Liver (tissue), 9 donors: ENCODE measurements around the gene EHD1. TPM values are rescaled to one million over a fixed set of nuclear protein-coding genes. Genes with fewer than 3 reads are reported as not detected.
A peak's percentile ranks its signal among the peaks of the same experiment; 100 is the strongest.

Experiments
- DNase-seq: peaks from one replicate; pipeline ENCODE4 v3.0.0-alpha.2; 2017; ENCODE audit warnings: low spot score
- H3K27ac ChIP-seq, 2 donors: one replicate each; pipeline ENCODE4 v1.7.0; 2013; ENCODE audit warnings: inconsistent platforms in 2 of 2, low read length in 2 of 2, control low read depth in 1 of 2, low read depth in 1 of 2, mild to moderate bottlenecking in 1 of 2
- H3K27me3 ChIP-seq, 4 donors: one replicate each; pipeline versions ENCODE4 v1.6.1 to v1.7.0; 2013; ENCODE audit warnings: low read length in 3 of 4, inconsistent platforms in 1 of 4, mild to moderate bottlenecking in 1 of 4, moderate library complexity in 1 of 4; ENCODE audit not compliant: control insufficient read depth in 4 of 4, insufficient read depth in 4 of 4
- H3K36me3 ChIP-seq, 4 donors: one replicate each; pipeline versions ENCODE4 v1.6.1 to v1.7.0; 2013; ENCODE audit warnings: low read length in 3 of 4, mild to moderate bottlenecking in 3 of 4, low read depth in 1 of 4, moderate library complexity in 1 of 4; ENCODE audit not compliant: control insufficient read depth in 4 of 4, insufficient read depth in 3 of 4
- H3K4me1 ChIP-seq, 4 donors: one replicate each; pipeline versions ENCODE4 v1.6.1 to v1.7.0; 2013; ENCODE audit warnings: low read length in 3 of 4, mild to moderate bottlenecking in 3 of 4, moderate library complexity in 1 of 4; ENCODE audit not compliant: control insufficient read depth in 4 of 4, insufficient read depth in 4 of 4
- H3K4me3 ChIP-seq, 3 donors: one replicate each; pipeline versions ENCODE4 v1.6.1 to v1.7.0; 2013; ENCODE audit warnings: low read length in 3 of 3, control low read depth in 1 of 3, low read depth in 1 of 3, mild to moderate bottlenecking in 1 of 3
- H3K9ac ChIP-seq, 2 donors: one replicate each; pipeline ENCODE4 v1.7.0; 2013; ENCODE audit warnings: low read length in 2 of 2, mild to moderate bottlenecking in 2 of 2, moderate library complexity in 2 of 2, control low read depth in 1 of 2, low read depth in 1 of 2
- H3K9me3 ChIP-seq, 4 donors: one replicate each; pipeline versions ENCODE4 v1.6.1 to v1.7.0; 2013; ENCODE audit warnings: low read length in 3 of 4; ENCODE audit not compliant: control insufficient read depth in 4 of 4
- ATF3 ChIP-seq: IDR thresholded peaks from 2 replicates; pipeline ENCODE4 v1.6.1; 2016; ENCODE audit warnings: antibody characterized with exemption
- CTCF ChIP-seq: fragments of 150-350 bp; IDR thresholded peaks from 2 replicates; pipeline ENCODE4 v1.5.1; 2017; ENCODE audit warnings: improper control_type of control experiment, low read depth, low read length; ENCODE audit not compliant: missing input control
- EGR1 ChIP-seq, 2 donors: IDR thresholded peaks; 2 replicates each; pipeline ENCODE4 v1.6.1; 2016 to 2018; ENCODE audit warnings: antibody characterized with exemption in 2 of 2, low read depth in 2 of 2
- FOXA1 ChIP-seq: IDR thresholded peaks from 2 replicates; pipeline ENCODE4 v1.6.1; 2016; ENCODE audit warnings: antibody characterized with exemption
- FOXA2 ChIP-seq: IDR thresholded peaks from 2 replicates; pipeline ENCODE4 v1.6.1; 2016; ENCODE audit warnings: antibody characterized with exemption
- GABPA ChIP-seq, 2 donors: IDR thresholded peaks in 1 of 2; conservative IDR thresholded peaks in 1 of 2; 2 replicates each; pipeline ENCODE4 v1.6.1; 2016; ENCODE audit warnings: antibody characterized with exemption in 2 of 2, mild to moderate bottlenecking in 1 of 2, moderate library complexity in 1 of 2
- HNF4G ChIP-seq: IDR thresholded peaks from 2 replicates; pipeline ENCODE4 v1.6.1; 2016; ENCODE audit warnings: antibody characterized with exemption
- JUND ChIP-seq, 2 donors: IDR thresholded peaks; 2 replicates each; pipeline ENCODE4 v1.6.1; 2016; ENCODE audit warnings: antibody characterized with exemption in 2 of 2
- MAX ChIP-seq: IDR thresholded peaks from 2 replicates; pipeline ENCODE4 v1.6.1; 2016; ENCODE audit warnings: antibody characterized with exemption
- NR2F2 ChIP-seq: IDR thresholded peaks from 2 replicates; pipeline ENCODE4 v1.6.1; 2016; ENCODE audit warnings: antibody characterized with exemption
- RAD21 ChIP-seq, 2 donors: IDR thresholded peaks; 2 replicates each; pipeline ENCODE4 v1.6.1; 2016; ENCODE audit warnings: antibody characterized with exemption in 2 of 2, mild to moderate bottlenecking in 2 of 2
- REST ChIP-seq: IDR thresholded peaks from 2 replicates; pipeline ENCODE4 v1.6.1; 2016; ENCODE audit warnings: antibody characterized with exemption, mild to moderate bottlenecking
- RXRA ChIP-seq, 2 donors: IDR thresholded peaks; 2 replicates each; pipeline ENCODE4 v1.6.1; 2017 to 2018; ENCODE audit warnings: antibody characterized with exemption in 2 of 2, mild to moderate bottlenecking in 1 of 2
- SP1 ChIP-seq: IDR thresholded peaks from 2 replicates; pipeline ENCODE4 v1.6.1; 2018; ENCODE audit warnings: antibody characterized with exemption, mild to moderate bottlenecking
- TAF1 ChIP-seq: conservative IDR thresholded peaks from 2 replicates; pipeline ENCODE4 v1.6.1; 2016; ENCODE audit warnings: antibody characterized with exemption, mild to moderate bottlenecking
- YY1 ChIP-seq: IDR thresholded peaks from 2 replicates; pipeline ENCODE4 v1.6.1; 2016; ENCODE audit warnings: antibody characterized with exemption, mild to moderate bottlenecking
- WGBS: extraction: QIAGEN DNeasy Blood & Tissue Kit; methylation state at CpG from one replicate; pipeline ENCODE4 v1.1.7; 2013; 5-methylcytosine and 5-hydroxymethylcytosine counted together
- polyA plus RNA-seq, 2 donors: library from polyadenylated mRNA; stranded (reverse) in 1 of 2; unstranded in 1 of 2; fragments of 200-250 nt in 1 of 2; fragments of >200 nt in 1 of 2; fragmentation: Nextera tagmentation in 1 of 2; extraction: Ambion mirVana in 1 of 2; gene quantifications; one replicate each; pipeline versions ENCODE4 v1.2.1 to v1.2.3, GENCODE V29; 2013 to 2015
- total RNA-seq, 2 donors: library from RNA; depleted of rRNA; stranded (reverse); fragments of >200 nt; gene quantifications; one replicate each; pipeline ENCODE4 v1.2.3, GENCODE V29; 2014
- donor health status: healthy.
- donor health status: healthy.
- donor health status: healthy.
- donor health status: healthy.
- donor health status: healthy.

EHD1 gene
- total and polyA plus RNA-seq, 4 donors, result 8.3 to 36.4 (median 19.2) TPM

GRCh38 chr11:64842366-64842759 is 36.1 kb downstream of the EHD1 start:
- Histone ChIP-seq H3K4me3 (no peak overlapping the region), H3K4me1 (peaks cover 4 to 11% (median 8%) of the 10 kb centered on the region in 4 donors), H3K36me3 (no peaks in the 10 kb centered on the region), H3K9me3 (no peaks in the 10 kb centered on the region), H3K9ac (no peak overlapping the region), H3K27ac (no peak overlapping the region), H3K27me3 (no peaks in the 10 kb centered on the region)
- TF ChIP-seq SP1, result no peak
- TF ChIP-seq RXRA (IDR thresholded peaks at IDR 0.05), result no peak
- no peak for TF ChIP-seq RAD21 (IDR thresholded peaks at IDR 0.05)
- no peak for TF ChIP-seq ATF3
- WGBS, result 80% methylated on average over 6 of the region's 6 CpGs
- DNase-seq, result no peak

GRCh38 chr11:64841592-64842365 is 36.6 kb downstream of the EHD1 start:
- Histone ChIP-seq H3K4me1 (peaks cover 2 to 9% (median 5%) of the 10 kb centered on the region in 4 donors), H3K4me3 (no peak overlapping the region), H3K9me3 (no peaks in the 10 kb centered on the region), H3K27me3 (no peaks in the 10 kb centered on the region), H3K27ac (no peak overlapping the region), H3K36me3 (no peaks in the 10 kb centered on the region), H3K9ac (no peak overlapping the region)
- 91% methylated on average over 15 of the region's 15 CpGs for WGBS
- DNase-seq, result no peak
- no peak for TF ChIP-seq GABPA (IDR thresholded peaks at IDR 0.05 in 1 of 2, conservative IDR thresholded peaks at IDR 0.05 in 1 of 2)
- TF ChIP-seq ATF3, result no peak
- TF ChIP-seq EGR1 (IDR thresholded peaks at IDR 0.05; ENCODE audit: low read depth in 2 of 2), result no peak
- TF ChIP-seq CTCF, result no peak
- no peak for TF ChIP-seq TAF1
- no peak for TF ChIP-seq SP1
- no peak for TF ChIP-seq RXRA (IDR thresholded peaks at IDR 0.05)
- no peak for TF ChIP-seq FOXA1
- TF ChIP-seq HNF4G, result no peak
- no peak for TF ChIP-seq NR2F2
- TF ChIP-seq JUND (IDR thresholded peaks at IDR 0.05), result no peak
- TF ChIP-seq FOXA2, result no peak
- no peak for TF ChIP-seq YY1

- H3K4me3 ChIP-seq, result no peak overlapping the region
- 94% methylated on average over 24 of the region's 24 CpGs for WGBS
- peaks cover 2 to 6% (median 5%) of the 10 kb centered on the region in 4 donors for H3K4me1 ChIP-seq
- H3K27me3 ChIP-seq, result no peaks in the 10 kb centered on the region
- H3K36me3 ChIP-seq, result no peaks in the 10 kb centered on the region
- DNase-seq, result no peak
- TF ChIP-seq FOXA2 (no peak), RAD21 (IDR thresholded peaks at IDR 0.05) (peak in 1 of 2 donors; percentile 74), MAX (no peak), REST (no peak), HNF4G (no peak)
- H3K27ac ChIP-seq, result no peak overlapping the region
- H3K9me3 ChIP-seq, result no peaks in the 10 kb centered on the region
- no peak overlapping the region for H3K9ac ChIP-seq
Measured at GRCh38 chr11:64839887-64840782, 38.3 kb downstream of the EHD1 start.
